SK-N-MC (cell line): Measurements from ENCODE around the gene VAT1L.

Experiments
- EZH2 ChIP-seq: fragments of 200-600 bp; sonication (generic); IDR thresholded peaks from one replicate; pipeline ENCODE4 v1.6.1; 2017; ENCODE audit warnings: antibody characterized with exemption
- FOXP2 ChIP-seq: optimal IDR thresholded peaks from 2 replicates; pipeline ENCODE3; 2011; ENCODE audit warnings: mild to moderate bottlenecking, moderate library complexity; ENCODE audit not compliant: insufficient read depth; ENCODE audit errors: extremely low read length, control extremely low read depth
- POLR2AphosphoS5 ChIP-seq: IDR thresholded peaks from 2 replicates; pipeline ENCODE4 v1.6.1; 2012; ENCODE audit warnings: mild to moderate bottlenecking, low read depth, low read length, borderline replicate concordance

GRCh38 chr16:77763994-77764393 lies 24.4 kb upstream of the VAT1L start:
- no peak for TF ChIP-seq EZH2
- no peak for TF ChIP-seq POLR2AphosphoS5
- no peak for TF ChIP-seq FOXP2
